Spleen (tissue), 7 donors: ENCODE results near the gene SPOCK3.

Experiments used
- POLR2A ChIP-seq, 3 donors: fragments of 450-650 bp; IDR thresholded peaks; one replicate each; pipeline ENCODE4 v1.5.1; 2017; ENCODE audit warnings: antibody characterized with exemption in 3 of 3, mild to moderate bottlenecking in 1 of 3
- TF ChIP-seq, protein P1 (sequence below), 11 experiments: fragments of 200-600 bp in 7 of 11; fragments of 450-650 bp in 4 of 11; sonication (generic) in 4 of 11; IDR thresholded peaks in 8 of 11; conservative IDR thresholded peaks in 3 of 11; 1 replicate in 7 of 11; 2 replicates in 4 of 11; pipeline versions ENCODE4 v1.4.0 to v1.8.0; 2016 to 2021; ENCODE audit warnings: antibody characterized with exemption in 11 of 11, inconsistent platforms in 4 of 11, mild to moderate bottlenecking in 1 of 11
- donor health status: DM: no; HTN: no; CAD: no; lungs with moderate emphysema.
- donor health status: DM: no; HTN: no; CAD: no.
- donor health status: DM: no; HTN: no; CAD: no.

DNA sequence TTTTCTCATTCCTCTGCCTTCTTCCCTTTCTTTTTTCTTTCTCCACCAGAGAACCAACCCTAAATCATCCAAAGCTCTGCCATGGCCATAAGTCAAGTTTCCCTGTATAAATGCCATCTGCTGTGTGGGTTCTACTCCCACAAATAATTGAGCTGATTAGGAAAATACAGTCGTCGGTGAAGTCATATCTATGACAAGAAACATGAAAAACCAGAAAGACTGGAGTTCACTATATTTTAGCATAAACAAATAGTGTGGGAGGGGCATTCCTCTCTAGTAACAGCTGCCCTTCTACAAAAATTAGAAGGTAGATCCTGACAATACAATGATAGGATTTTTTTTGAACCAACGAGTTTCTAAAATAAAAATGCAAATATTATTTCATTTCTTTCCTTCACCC lies 48.8 kb downstream of the SPOCK3 start:
- TF ChIP-seq, protein P1, sequence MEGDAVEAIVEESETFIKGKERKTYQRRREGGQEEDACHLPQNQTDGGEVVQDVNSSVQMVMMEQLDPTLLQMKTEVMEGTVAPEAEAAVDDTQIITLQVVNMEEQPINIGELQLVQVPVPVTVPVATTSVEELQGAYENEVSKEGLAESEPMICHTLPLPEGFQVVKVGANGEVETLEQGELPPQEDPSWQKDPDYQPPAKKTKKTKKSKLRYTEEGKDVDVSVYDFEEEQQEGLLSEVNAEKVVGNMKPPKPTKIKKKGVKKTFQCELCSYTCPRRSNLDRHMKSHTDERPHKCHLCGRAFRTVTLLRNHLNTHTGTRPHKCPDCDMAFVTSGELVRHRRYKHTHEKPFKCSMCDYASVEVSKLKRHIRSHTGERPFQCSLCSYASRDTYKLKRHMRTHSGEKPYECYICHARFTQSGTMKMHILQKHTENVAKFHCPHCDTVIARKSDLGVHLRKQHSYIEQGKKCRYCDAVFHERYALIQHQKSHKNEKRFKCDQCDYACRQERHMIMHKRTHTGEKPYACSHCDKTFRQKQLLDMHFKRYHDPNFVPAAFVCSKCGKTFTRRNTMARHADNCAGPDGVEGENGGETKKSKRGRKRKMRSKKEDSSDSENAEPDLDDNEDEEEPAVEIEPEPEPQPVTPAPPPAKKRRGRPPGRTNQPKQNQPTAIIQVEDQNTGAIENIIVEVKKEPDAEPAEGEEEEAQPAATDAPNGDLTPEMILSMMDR (IDR thresholded peaks at IDR 0.05 in 8 of 11, conservative IDR thresholded peaks at IDR 0.05 in 3 of 11) = no peak
- no peak for TF ChIP-seq POLR2A (IDR thresholded peaks at IDR 0.05)
